GM23338 (cell line): ENCODE data around the gene MCUR1. TPM values are rescaled to one million over a fixed set of nuclear protein-coding genes. Genes with fewer than 3 reads are reported as not detected.

ENCODE experiments used
- ATAC-seq: fragments of 200-7000 bp; cut with Tn5 transposase; 3 replicates; pipeline ENCODE4 v1.9.1; 2020
- DNase-seq: peaks from one replicate; pipeline ENCODE4 v3.0.0-alpha.2; 2015; ENCODE audit warnings: low spot score
- H2AFZ ChIP-seq: fragments of 200-600 bp; sonication (generic); 2 replicates; pipeline ENCODE4 v1.8.0; 2016; ENCODE audit warnings: antibody characterized with exemption, mild to moderate bottlenecking, moderate library complexity
- H3F3A ChIP-seq: fragments of 200-600 bp; sonication (generic); replicated peaks from 2 replicates; pipeline ENCODE4 v1.8.0; 2017; ENCODE audit warnings: antibody characterized with exemption, mixed run types, low read depth
- H3K27ac ChIP-seq: fragments of 200-600 bp; sonication (generic); 2 replicates; pipeline ENCODE4 v1.6.1; 2016; ENCODE audit warnings: low read depth
- H3K27me3 ChIP-seq: fragments of 200-600 bp; sonication (generic); 2 replicates; pipeline ENCODE4 v1.8.0; 2016; ENCODE audit warnings: mild to moderate bottlenecking, mixed run types, moderate library complexity; ENCODE audit not compliant: insufficient read depth
- H3K36me3 ChIP-seq: fragments of 200-600 bp; sonication (generic); 2 replicates; pipeline ENCODE4 v1.8.0; 2016; ENCODE audit warnings: mild to moderate bottlenecking; ENCODE audit not compliant: insufficient read depth
- H3K4me1 ChIP-seq: fragments of 200-600 bp; sonication (generic); 2 replicates; pipeline ENCODE4 v1.8.0; 2016; ENCODE audit warnings: mild to moderate bottlenecking, moderate library complexity; ENCODE audit not compliant: insufficient read depth
- H3K4me2 ChIP-seq: fragments of 200-600 bp; sonication (generic); 2 replicates; pipeline ENCODE4 v1.7.1; 2017; ENCODE audit warnings: mixed run types
- H3K4me3 ChIP-seq: fragments of 200-600 bp; sonication (generic); 2 replicates; pipeline ENCODE4 v1.6.1; 2016; ENCODE audit warnings: mixed run types
- H3K79me2 ChIP-seq: fragments of 200-600 bp; sonication (generic); replicated peaks from 2 replicates; pipeline ENCODE4 v1.8.0; 2017; ENCODE audit warnings: mild to moderate bottlenecking; ENCODE audit not compliant: insufficient read depth
- H3K9me2 ChIP-seq: fragments of 200-600 bp; sonication (generic); 2 replicates; pipeline ENCODE4 v1.8.0; 2017; ENCODE audit not compliant: insufficient read depth
- H4K20me1 ChIP-seq: fragments of 200-600 bp; sonication (generic); replicated peaks from 2 replicates; pipeline ENCODE4 v1.8.0; 2017; ENCODE audit warnings: mild to moderate bottlenecking; ENCODE audit not compliant: insufficient read depth
- H3K27ac Mint-ChIP-seq: 2 replicates; pipeline ENCODE4 v1.8.0; 2020; ENCODE audit warnings: inconsistent platforms, mild to moderate bottlenecking, moderate library complexity, mixed read lengths
- H3K27me3 Mint-ChIP-seq: 3 replicates; pipeline ENCODE4 v1.8.0; 2022; ENCODE audit warnings: low read depth, mild to moderate bottlenecking, moderate library complexity, mixed read lengths, inconsistent platforms; ENCODE audit not compliant: insufficient read depth, poor library complexity
- H3K36me3 Mint-ChIP-seq: 3 replicates; pipeline ENCODE4 v1.8.0; 2021; ENCODE audit warnings: low read depth, mild to moderate bottlenecking, inconsistent platforms, moderate library complexity, mixed read lengths
- H3K4me1 Mint-ChIP-seq: 3 replicates; pipeline ENCODE4 v1.8.0; 2020; ENCODE audit warnings: mild to moderate bottlenecking, inconsistent platforms, mixed read lengths
- H3K4me3 Mint-ChIP-seq: 3 replicates; pipeline ENCODE4 v1.8.0; 2021; ENCODE audit warnings: moderate library complexity, mild to moderate bottlenecking, inconsistent platforms, mixed read lengths
- H3K9me3 Mint-ChIP-seq: 3 replicates; pipeline ENCODE4 v1.8.0; 2020; ENCODE audit warnings: moderate library complexity, mild to moderate bottlenecking, inconsistent platforms, mixed read lengths
- CREB1 ChIP-seq: fragments of 250-450 bp; sonication (Bioruptor Pico); IDR thresholded peaks from 2 replicates; pipeline ENCODE4 v1.5.0; 2020; ENCODE audit warnings: low read depth, mild to moderate bottlenecking, moderate library complexity
- EZH2 ChIP-seq: fragments of 200-600 bp; sonication (generic); IDR thresholded peaks from one replicate; pipeline ENCODE4 v1.8.0; 2017; ENCODE audit warnings: antibody characterized with exemption, mild to moderate bottlenecking, low read depth; ENCODE audit not compliant: unreplicated experiment
- EZH2phosphoT487 ChIP-seq: fragments of 200-600 bp; sonication (generic); IDR thresholded peaks from one replicate; pipeline ENCODE4 v1.8.1; 2018; ENCODE audit warnings: antibody characterized with exemption; ENCODE audit not compliant: unreplicated experiment
- JUNB ChIP-seq: IDR thresholded peaks from one replicate; pipeline ENCODE4 v1.6.1; 2016; ENCODE audit warnings: antibody characterized with exemption; ENCODE audit not compliant: unreplicated experiment
- NANOG ChIP-seq: IDR thresholded peaks from 2 replicates; pipeline ENCODE4 v1.6.1; 2016; ENCODE audit warnings: antibody characterized with exemption, borderline replicate concordance
- POLR2AphosphoS5 ChIP-seq: IDR thresholded peaks from 2 replicates; pipeline ENCODE4 v1.6.1; 2016; ENCODE audit warnings: antibody characterized with exemption, low read depth
- STAT1 ChIP-seq: IDR thresholded peaks from one replicate; pipeline ENCODE4 v1.6.1; 2016; ENCODE audit warnings: antibody characterized with exemption; ENCODE audit not compliant: unreplicated experiment
- ZNF114 ChIP-seq: fragments of 250-450 bp; sonication (Bioruptor Pico); IDR thresholded peaks from 2 replicates; pipeline ENCODE4 v1.5.0; 2020; ENCODE audit warnings: mild to moderate bottlenecking, moderate library complexity
- ZNF331 ChIP-seq: fragments of 250-450 bp; sonication (Bioruptor Pico); IDR thresholded peaks from 2 replicates; pipeline ENCODE4 v1.5.0; 2020; ENCODE audit warnings: low read depth, mild to moderate bottlenecking, moderate library complexity
- polyA plus RNA-seq: library from polyadenylated mRNA; unstranded; fragments of >200 nt; fragmentation: Nextera tagmentation; extraction: Ambion mirVana; gene quantifications from 2 replicates; pipeline ENCODE4 v1.2.1, GENCODE V29; 2016
- total RNA-seq: library from RNA; depleted of rRNA; stranded (reverse); fragments of >200 nt; shearing (Covaris generic); gene quantifications from 2 replicates; pipeline ENCODE4 v1.2.3, GENCODE V29; 2014
- TF ChIP-seq, protein P1 (sequence below), 2 experiments: fragments of 200-600 bp in 1 of 2; sonication (generic) in 1 of 2; conservative IDR thresholded peaks; 2 replicates each; pipeline versions ENCODE4 v1.5.1 to v1.6.1; 2016 to 2017; ENCODE audit warnings: antibody characterized with exemption in 2 of 2, low read depth in 2 of 2, mild to moderate bottlenecking in 2 of 2, moderate library complexity in 1 of 2
- TF ChIP-seq, protein P2 (sequence below): IDR thresholded peaks from 2 replicates; pipeline ENCODE4 v1.6.1; 2016; ENCODE audit warnings: antibody characterized with exemption
- TF ChIP-seq, protein P3 (sequence below): IDR thresholded peaks from one replicate; pipeline ENCODE4 v1.6.1; 2018; ENCODE audit warnings: antibody characterized with exemption; ENCODE audit not compliant: unreplicated experiment

Gene MCUR1
- total and polyA plus RNA-seq, 2 experiments from 2014 or later, result 21.0 to 65.3 TPM

DNA sequence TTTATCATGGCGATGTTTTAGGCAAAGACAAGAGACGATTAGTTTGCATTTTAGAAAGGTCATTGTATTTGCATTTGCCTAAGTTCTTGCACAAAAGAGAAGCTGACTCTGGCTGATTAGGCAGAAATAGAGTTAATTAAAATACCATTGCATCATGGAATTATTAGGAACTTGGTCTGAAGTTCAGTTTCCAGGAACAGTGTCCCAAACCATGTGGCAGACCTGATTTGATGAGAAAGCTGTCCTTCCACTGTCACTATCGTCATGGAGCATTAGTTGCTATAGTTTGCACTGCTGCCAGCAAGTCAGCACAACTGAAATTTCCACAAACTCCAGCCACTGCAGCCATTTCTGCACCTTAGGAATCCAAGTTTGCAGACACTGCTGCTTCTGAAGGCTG is 24.3 kb upstream of the MCUR1 start (continued):
- TF ChIP-seq, protein P1, sequence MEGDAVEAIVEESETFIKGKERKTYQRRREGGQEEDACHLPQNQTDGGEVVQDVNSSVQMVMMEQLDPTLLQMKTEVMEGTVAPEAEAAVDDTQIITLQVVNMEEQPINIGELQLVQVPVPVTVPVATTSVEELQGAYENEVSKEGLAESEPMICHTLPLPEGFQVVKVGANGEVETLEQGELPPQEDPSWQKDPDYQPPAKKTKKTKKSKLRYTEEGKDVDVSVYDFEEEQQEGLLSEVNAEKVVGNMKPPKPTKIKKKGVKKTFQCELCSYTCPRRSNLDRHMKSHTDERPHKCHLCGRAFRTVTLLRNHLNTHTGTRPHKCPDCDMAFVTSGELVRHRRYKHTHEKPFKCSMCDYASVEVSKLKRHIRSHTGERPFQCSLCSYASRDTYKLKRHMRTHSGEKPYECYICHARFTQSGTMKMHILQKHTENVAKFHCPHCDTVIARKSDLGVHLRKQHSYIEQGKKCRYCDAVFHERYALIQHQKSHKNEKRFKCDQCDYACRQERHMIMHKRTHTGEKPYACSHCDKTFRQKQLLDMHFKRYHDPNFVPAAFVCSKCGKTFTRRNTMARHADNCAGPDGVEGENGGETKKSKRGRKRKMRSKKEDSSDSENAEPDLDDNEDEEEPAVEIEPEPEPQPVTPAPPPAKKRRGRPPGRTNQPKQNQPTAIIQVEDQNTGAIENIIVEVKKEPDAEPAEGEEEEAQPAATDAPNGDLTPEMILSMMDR (conservative IDR thresholded peaks at IDR 0.05; ENCODE audit: low read depth in 2 of 2), result no peak
- TF ChIP-seq NANOG (no peak), CREB1 (no peak), ZNF114 (CRISPR knock-in tag) (no peak), STAT1 (no peak), EZH2 (no peak), POLR2AphosphoS5 (no peak), ZNF331 (CRISPR knock-in tag) (no peak)
- TF ChIP-seq, protein P2, sequence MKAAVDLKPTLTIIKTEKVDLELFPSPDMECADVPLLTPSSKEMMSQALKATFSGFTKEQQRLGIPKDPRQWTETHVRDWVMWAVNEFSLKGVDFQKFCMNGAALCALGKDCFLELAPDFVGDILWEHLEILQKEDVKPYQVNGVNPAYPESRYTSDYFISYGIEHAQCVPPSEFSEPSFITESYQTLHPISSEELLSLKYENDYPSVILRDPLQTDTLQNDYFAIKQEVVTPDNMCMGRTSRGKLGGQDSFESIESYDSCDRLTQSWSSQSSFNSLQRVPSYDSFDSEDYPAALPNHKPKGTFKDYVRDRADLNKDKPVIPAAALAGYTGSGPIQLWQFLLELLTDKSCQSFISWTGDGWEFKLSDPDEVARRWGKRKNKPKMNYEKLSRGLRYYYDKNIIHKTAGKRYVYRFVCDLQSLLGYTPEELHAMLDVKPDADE, result no peak
- TF ChIP-seq, protein P3, sequence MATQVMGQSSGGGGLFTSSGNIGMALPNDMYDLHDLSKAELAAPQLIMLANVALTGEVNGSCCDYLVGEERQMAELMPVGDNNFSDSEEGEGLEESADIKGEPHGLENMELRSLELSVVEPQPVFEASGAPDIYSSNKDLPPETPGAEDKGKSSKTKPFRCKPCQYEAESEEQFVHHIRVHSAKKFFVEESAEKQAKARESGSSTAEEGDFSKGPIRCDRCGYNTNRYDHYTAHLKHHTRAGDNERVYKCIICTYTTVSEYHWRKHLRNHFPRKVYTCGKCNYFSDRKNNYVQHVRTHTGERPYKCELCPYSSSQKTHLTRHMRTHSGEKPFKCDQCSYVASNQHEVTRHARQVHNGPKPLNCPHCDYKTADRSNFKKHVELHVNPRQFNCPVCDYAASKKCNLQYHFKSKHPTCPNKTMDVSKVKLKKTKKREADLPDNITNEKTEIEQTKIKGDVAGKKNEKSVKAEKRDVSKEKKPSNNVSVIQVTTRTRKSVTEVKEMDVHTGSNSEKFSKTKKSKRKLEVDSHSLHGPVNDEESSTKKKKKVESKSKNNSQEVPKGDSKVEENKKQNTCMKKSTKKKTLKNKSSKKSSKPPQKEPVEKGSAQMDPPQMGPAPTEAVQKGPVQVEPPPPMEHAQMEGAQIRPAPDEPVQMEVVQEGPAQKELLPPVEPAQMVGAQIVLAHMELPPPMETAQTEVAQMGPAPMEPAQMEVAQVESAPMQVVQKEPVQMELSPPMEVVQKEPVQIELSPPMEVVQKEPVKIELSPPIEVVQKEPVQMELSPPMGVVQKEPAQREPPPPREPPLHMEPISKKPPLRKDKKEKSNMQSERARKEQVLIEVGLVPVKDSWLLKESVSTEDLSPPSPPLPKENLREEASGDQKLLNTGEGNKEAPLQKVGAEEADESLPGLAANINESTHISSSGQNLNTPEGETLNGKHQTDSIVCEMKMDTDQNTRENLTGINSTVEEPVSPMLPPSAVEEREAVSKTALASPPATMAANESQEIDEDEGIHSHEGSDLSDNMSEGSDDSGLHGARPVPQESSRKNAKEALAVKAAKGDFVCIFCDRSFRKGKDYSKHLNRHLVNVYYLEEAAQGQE, result no peak

DNA sequence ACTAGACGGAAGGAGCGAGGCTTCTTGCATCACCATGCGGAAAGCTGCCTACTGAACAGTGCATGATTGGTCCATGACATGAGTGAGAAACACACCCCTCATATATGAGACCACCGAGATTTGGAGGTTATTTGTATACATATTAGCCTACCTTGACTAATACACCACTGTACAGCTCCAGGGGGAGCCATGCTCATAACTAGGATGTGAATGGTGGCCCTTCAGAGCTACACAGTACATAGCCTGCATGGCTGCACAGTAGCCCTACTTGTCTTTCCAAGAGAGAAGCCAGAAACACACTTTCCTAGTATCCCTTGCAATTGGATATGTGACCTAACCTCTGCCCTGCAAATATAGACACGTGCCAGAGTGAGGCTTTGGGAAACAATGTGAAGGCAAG is 21.8 kb upstream of the MCUR1 start:
- H3K27ac ChIP-seq, result no peak overlapping the region
- peaks cover 9% of the 10 kb centered on the region for H3K4me1 ChIP-seq
- H3K36me3 Mint-ChIP-seq, result no peaks in the 10 kb centered on the region
- H3K4me1 Mint-ChIP-seq, result peaks cover 4% of the 10 kb centered on the region
- no peak overlapping the region for H3K27ac Mint-ChIP-seq
- no peaks in the 10 kb centered on the region for H3K27me3 Mint-ChIP-seq
- H3K79me2 ChIP-seq, result no peaks in the 10 kb centered on the region
- no peaks in the 10 kb centered on the region; the same call in 2 of the 3 replicates for H3K9me3 Mint-ChIP-seq
- H3K27me3 ChIP-seq, result no peaks in the 10 kb centered on the region
- no peak for ATAC-seq
- no peak overlapping the region for H3K4me3 Mint-ChIP-seq
- H3F3A ChIP-seq, result no peaks in the 10 kb centered on the region
- no peaks in the 10 kb centered on the region for H3K36me3 ChIP-seq
- no peak overlapping the region for H3K4me3 ChIP-seq
- no peak overlapping the region for H3K4me2 ChIP-seq
- H3K9me2 ChIP-seq, result no peaks in the 10 kb centered on the region
- no peaks in the 10 kb centered on the region for H4K20me1 ChIP-seq
- H2AFZ ChIP-seq, result 0 out of 2 replicates have a peak overlapping the region, but pooled peaks have one; percentile 56
- DNase-seq, result no peak
- TF ChIP-seq EZH2phosphoT487 (no peak), EZH2 (no peak), JUNB (no peak), ZNF331 (CRISPR knock-in tag) (no peak), STAT1 (no peak), NANOG (no peak), POLR2AphosphoS5 (no peak)
- TF ChIP-seq, protein P1 (conservative IDR thresholded peaks at IDR 0.05; ENCODE audit: low read depth in 2 of 2), result no peak
- TF ChIP-seq, protein P3, result no peak
